Activated naive CD8-positive, alpha-beta T cell treated with anti-CD3 and anti-CD28 coated beads, Interleukin-2, amount 50 U/mL, for 16 hours (primary cell): Measurements from ENCODE around the gene ITGB5.

Experiments
- DNase-seq: peaks from one replicate; pipeline ENCODE4 v3.0.0-alpha.2; 2020; ENCODE audit warnings: low read depth, low spot score

Gene ITGB5

DNA sequence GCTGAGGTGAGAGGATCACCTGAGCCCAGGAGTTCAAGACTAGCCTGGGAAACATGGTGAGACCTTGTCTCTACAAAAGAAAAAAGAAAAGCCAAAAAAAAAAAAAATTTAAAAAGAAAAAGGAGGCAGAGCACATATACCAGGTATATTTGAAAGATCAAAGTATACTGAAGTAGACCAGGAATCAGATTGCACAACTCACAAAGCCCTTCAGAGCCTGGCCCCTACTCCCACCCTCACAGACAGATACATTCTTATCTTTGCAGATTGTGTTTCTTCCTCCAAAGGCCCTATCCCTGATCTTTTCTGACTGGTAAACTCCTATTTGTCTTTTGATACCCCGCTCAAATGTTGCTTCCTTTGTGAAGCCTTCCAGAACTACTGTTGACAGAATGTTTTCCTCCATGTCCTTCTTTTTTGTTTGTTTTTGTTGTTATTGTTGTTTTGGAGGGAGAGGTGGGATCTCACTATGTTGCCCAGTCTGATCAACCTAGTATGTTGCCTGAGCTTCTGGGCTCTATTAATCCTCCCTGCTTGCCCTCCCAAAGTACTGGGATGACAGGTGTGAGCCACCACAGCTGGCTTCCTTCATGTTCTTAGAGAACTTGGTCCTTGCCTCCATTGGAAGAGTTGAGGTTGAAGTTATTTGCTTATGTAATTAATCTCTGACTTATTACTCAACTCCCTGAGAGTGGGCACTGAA, 9.8 kb upstream of the ITGB5 start:
- DNase-seq, result no peak

DNA sequence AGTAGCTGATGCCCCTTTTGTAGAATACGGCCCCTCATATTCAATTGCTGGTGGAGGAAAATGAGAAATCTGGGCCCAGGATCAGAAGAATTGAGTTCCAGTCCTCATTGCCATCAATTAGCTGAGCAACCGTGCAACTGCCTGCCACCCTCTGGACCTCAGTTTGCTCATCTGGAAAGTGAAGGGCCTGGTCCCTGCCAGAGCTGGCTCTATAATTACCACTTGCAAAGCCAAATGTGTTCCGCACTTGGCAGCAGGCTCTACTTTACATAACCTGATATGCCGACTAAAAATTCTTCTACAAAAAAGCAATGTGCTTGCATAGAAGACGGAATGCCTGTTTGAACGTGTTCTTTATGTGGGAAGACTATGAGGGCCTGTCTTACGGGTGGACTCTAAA, 8.6 kb upstream of the ITGB5 start:
- no peak for DNase-seq

DNA sequence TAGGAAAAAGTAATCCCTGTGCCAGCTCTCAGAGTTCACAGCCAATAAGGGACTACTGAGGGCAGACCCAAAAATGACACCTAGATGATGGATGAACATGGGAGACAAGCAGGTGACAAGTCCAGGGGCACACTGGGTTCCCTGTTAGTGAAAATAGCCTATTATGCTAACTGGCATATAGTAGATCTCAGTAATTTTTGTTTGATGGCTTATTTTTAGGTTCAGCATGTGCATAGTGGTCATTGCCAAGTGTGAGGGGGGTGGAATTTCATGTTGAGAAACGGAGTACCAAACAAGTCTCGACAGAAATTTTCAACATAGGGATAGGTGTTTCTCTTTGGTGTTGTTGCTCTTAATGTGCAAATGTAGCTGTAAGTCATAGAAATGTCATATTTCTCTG, 6.4 kb upstream of the ITGB5 start:
- no peak for DNase-seq

DNA sequence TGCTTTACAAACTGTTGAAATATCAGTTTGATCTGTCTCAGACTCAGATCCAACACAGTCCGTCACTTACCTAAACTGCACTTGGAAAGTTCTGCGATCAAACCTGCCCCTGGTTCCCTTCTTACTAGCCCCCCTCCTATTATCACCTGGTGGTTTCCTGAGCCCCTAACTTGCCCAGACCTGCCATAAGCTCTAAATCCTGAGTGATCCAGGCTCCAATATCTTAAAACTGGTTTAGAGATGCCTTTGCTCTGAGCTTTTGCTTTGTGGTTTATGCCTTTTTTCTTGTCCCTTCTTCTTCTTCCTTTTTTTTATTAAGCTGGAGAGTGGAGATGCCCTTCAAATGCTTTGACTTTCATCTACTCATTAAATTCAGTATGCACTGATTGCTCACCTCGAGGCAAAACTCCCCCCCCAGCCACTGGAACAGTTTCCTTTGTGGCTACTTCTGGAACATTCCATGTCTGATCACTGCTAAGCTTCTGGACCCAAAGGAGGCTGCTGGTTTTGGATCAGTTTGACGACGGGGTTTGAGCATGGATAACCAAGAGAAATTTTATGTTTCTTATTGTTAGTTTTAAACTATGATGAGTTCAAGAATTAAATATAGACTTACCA, 3.5 kb upstream of the ITGB5 start:
- DNase-seq, result no peak

DNA sequence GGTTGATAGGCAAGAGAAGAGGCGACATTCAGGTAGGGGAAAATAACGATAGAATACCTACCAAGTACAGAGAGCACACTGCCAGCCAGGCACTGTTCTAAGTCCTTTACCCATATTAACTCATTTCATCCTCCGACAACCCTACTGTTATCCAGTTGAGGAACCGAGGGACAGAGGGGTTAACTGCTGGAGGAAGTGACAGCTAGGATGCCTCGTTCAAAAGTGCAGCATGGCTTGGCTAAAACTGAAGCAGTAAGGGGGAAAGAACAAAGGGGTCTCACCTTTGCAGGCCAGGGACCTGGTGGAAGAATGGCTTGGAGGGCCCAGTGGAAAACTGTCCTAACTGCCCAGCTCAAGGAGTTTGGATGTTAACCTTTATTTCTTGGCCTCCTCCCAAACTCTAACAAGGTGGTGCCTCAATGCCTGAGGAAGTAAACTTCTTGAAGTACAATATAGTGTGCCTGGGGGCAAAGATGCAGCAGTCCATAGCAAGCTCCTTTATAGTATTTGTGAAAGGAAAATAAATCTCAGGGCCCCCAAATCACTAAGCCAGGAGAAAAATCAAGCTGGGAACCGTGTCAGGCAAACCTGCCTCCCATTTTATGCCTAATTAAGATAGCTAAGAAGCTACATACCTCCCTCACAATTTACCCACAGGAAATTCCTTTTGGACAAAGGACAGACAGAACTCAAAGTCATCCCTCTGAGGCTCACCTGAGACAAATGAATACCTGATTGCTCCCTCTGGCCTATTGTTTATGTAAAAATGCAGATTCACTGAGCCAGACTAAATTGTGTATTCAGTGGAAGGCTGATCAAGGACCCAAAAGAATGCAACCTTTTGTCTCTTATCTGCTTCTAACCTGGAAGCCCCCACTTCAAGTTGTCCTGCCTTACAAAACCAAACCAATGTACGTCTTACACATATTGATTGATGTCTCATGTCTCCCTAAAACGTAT, 1.6 kb upstream of the ITGB5 start:
- no peak for DNase-seq

DNA sequence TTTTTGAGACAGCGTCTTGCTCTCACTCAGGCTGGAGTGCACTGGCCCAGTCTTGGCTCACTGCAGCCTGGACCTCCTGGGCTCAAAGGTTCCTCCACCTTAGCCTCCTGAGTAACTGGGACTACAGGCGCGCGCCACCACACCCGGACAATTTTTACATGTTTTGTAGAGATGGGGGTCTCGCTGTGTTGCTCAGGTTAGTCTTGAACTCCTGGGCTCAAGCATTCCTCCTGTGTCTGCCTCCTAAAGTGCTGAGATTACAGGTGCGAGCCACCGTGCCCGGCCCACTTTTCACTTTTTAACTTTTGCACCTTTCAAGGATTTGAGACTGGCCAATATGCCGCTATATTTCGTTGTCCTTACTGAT, 750 bp upstream of the ITGB5 start:
- DNase-seq, result no peak

DNA sequence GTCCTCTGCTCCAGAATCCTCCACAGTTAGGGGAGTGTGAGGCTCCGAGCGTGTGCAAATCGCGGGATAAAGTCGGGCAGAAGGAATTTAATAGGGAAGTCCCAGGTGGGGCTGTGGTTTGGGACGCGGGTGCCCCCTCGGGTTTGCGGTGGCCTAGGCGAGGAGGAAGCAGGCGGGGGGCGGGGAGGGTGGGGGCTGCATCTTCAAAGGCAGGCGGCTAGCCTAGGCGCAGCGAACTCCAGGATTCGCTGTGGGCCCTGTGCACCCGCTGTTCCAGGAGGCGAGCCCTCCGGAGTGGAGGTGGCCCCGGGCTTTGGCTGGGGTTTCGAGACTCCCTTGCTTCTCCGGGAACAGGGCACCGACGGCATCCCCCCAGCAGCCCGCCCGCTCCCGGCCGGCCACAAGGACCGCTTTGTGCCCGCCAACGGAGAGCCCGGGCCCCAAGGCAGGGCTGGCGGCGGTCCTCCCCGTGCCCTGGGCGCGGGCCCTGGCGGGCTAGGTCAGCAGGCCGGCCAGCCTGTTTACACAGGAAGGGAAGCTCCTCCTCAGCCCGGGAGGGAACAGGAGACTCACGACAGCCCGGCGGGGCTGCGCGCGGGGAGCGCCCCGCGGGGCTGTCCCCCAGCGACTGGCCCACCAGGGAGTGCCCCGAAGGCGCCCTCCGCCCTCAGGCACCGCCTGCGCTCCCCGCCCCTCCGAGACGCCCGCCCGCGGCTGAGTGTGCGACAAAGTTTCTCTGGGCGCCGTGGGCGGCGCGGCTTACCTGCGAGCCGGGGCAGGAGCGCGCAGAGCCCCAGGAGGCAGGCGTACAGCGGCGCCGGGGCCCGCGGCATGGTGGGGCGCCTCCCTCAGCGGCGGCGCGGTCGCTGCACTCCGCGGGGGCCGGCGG, 753 bp downstream of the ITGB5 start:
- DNase-seq, result no peak

DNA sequence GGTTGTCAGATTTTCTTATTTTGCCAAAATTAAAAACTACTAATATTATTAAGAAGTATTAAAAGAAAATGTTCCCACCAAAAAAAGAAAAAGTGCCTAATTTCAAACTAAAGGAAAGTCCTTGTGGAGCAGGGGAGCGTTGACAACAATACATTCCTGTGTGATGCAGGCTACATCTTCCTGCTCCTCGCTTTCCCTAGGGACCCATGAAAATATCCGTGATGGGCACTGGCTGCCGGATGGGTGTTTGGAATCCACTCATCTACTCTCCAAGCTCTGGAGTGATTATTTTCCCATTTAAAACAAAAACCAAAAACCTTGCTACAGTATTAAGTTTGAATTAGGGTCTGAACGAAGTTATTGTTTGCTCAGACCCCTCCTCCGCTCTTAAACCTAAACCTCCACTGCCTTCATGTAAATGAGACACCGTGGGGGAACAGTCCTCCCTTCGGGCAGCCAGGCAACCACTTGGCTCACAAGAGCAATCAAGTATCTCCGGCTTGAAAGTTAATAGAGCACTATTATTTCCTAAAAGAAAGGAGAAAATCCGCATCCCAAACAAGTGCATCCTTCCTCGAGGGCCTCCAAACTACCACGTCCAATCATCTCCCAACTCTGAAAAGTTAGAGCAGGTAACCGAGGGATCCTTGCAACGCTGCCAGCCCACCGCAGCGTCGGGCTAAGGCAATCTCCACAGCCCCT, 1.5 kb downstream of the ITGB5 start:
- DNase-seq, result no peak

DNA sequence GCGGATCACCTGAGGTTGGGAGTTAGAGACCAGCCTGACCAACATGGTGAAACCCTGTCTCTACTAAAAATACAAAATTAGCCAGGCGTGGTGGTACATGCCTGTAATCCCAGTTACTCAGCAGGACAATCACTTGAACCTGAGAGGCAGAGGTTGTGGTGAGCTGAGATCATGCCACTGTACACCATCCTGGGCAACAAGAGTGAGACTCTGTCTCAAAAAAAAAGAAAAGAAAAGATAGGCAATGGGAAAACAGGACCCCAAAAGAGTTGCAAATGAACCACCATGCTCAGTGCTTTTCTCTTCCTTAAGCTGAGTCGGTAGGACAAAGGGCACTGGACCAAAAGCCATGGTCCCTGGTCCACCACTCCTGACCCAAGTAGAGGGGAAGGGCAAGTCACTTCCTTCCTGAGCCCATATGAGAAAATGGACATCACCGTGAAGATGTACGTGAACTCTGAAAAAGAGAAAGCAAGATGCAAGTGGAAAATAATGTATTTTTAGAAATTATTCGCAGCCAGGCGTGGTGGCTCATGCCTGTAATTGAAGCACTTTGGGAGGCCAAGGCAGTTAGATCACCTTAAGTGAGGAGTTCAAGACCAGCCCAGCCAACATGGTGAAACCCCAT, 2.6 kb downstream of the ITGB5 start:
- DNase-seq, result no peak

DNA sequence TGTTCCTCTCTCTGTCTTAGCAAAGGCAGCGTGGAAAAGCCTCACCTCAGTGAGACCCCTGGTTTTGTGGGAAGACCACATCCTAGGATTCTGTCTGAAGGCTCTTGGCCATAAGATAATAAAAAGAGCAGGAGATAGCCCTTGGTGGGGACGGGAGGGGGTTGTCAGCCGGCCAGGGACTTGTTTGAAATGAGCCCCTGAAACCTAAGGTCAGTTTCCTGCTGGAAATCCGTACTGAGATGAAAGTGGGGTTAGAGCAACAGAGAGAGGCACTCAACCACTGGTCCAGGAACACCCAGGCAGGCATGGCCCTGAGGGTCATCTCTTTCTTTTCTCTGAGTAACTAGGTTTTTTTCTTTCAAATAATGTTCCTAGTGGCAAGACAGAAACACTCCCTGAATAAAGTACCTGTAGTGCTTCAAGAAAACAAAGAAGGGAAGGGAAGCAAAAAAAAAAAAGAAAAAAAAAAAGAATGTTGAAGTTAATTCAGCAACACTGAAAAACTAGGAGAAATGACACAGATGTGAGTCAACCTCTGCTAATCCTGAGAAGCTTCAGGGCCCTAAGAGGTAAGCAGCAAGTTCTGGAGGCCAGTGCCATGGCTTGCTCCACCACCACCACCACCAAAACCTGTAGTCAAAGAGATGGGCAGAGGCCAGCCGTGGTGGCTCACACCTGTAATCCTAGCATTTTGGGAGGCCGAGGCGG, 3.2 kb downstream of the ITGB5 start:
- no peak for DNase-seq

DNA sequence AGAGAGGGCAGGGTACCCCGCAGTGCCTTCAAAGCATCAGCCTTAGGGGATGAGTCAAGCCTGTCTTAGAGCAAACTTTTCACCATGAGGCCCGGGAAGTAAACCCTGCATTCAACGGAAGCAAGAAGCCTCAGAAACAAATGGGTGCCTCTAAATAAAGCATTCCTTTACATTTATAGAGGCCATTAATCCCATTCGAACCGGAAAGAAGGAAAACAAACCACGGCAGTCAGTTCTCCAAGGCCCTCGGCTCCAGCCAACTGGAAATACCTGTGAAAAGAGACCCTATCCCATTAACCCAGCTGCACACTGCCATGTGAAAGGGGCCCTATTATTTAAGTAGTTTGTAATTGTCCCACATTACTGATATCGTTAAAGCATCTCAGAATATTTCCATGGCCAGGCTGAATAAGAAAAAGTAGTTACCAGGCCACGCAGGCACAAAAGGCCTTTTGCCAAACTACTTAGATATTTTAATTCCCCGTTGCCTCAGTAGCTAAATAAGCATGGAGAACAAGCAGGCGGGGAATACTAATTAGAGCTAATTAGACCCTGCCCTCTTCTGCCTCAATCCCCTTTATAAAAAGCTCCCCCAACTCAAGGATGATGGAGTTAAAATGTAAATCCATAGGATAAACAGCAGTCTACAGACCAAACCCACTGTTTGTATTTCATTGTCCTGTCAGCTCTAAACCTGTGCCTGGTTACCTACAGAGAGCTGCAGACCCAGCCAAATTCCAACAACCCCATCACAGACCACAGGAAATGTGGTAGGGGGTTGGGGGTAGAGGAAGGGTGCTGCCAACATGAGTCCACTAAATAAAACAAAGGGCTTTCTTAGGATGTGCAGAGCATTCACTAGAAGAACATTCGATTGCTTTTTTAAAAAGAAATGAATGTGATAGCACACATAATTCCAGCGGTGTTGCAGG, 4.1 kb downstream of the ITGB5 start:
- DNase-seq, result no peak

DNA sequence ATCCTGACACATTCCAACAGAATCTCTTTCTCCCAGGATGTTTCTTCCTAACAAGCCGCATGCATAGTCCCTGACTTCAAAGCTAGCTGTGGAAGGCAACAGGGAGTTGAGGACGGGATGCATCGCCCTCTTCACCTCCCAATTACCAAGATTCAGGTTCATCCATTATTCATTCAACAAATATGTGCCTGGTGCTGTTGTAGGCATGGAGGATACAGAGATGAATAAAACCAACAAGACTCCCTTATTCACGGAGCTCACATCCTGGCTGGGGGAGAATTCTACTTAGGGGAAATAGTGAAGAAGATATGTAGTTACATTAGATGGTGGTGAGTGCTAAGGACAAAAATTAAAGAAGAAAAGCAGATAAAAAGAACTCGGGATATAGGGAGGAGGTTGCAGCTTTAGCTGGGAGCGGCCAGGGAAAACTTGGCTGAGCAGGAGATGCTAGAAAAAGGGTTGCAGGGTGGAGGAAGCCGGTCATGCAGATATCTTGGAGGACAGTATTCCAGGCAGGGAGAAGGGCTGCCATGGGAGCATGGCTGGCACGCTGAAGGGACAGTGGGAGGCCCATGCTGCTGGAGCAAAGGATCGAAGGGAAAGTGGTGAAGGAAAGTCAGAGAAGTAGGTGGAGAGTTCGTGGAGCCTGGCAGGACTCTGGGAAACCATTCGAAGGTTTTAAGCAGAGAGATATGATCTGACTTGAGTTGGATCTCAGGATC, 5.0 kb downstream of the ITGB5 start:
- no peak for DNase-seq

DNA sequence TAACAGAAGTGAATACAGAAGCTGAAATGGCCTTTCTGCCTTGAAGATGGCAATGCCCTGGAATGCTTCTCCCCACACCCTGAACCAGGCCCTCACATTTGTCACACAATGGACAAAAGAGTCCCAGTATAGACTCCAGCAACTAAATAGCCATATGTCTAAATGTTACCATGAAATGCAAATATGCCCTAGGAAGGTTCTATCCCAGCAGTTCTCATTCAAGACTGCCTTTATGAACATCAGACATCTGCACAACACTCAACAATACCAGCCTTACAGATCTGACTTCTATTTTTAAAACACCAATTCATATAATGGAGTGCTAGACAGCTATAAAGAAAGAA, 7.9 kb downstream of the ITGB5 start:
- DNase-seq, result no peak

DNA sequence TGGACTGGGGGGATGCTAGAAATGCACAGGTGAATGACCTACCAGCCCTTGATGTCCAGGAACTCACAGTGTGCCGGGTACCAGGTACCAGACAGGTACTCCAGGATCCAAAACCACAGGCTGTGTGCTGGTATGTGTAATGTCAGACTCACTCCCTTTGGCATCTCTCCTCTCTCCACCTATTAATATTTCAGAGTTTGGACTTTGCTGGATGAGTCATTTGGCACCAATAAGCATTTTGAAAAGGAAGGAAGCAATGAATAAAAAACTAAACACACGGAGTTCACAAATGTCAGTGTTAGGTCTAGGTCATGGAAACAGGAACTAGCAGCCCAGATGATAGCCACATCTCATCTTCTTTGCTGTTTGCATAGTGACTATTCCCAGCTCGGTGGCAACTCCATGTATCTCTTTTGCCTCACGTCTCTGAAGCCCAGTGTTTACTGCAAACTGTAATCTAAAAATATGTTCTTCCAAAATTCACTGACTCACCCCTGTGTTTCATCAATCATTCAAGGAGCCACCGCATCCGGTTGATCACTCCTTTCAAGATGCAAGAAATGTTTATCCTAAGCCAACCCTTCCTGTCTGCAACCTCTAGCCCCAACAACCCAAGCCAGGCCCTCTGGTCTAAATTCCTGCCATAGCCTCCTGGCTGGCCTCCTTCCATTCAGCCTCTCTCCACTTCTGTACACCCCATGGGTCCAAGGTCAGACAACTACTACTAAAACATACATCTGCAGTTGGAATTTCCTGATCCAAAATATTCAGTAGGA, 8.4 kb downstream of the ITGB5 start:
- DNase-seq, result no peak

DNA sequence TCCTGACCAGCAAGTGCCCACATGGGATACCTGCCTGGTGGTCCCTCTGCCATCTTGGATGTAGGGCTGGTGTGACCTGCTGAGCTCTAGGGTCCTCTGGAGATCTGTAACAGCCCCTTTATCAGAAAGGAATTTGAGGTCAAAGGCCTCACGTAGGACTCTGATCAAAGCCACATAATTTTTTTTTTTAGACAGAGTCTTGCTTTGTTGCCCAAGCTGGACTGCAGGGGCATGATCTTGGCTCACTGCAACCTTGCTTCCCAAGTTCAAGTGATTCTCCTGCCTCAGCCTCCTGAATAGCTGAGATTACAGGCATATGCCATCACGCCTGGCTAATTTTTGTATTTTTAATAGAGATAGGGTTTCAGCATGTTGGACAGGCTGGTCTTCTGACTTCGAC, 9.5 kb downstream of the ITGB5 start:
- DNase-seq, result no peak

DNA sequence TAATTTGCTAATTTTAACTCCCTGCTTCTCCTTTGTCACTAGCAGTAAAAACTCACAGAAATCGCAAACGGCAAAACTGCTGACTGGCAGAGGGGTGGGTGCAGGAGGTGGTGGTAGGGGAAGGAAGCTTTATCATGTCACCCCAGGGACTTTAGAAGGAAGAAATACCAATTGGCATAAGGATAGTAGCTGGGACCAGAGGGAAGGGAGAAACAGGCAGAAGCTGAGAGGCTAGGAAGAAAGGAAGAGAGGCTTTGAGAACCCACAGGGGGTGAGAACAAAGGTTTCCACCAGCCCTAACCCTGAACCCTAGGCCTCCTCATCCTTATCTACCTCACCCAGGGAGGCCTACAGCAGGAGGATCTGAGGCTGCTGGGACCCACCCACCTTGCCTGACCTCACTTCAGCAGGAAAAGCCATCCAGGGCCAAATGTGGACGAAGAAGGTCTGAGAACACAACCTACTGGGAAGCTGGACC, 10.7 kb downstream of the ITGB5 start:
- no peak for DNase-seq

DNA sequence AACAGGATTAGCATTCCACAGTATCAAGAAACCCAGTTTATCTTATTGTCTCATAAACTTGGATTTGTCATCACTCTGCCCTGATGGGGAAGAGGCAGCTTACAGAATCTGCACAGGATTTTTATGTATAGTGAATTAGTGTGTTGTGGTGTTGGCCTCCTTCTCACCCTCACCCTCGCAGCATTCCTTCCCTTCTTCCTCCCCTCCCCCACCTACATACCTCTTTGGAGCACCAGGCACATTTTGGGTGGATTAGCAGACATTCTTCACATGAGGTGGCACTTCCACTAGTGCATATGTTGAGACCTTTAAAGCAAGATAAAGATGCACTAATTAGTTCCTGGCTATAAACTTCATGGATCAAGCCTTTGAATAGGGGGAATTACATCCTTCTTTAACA, 13.9 kb downstream of the ITGB5 start:
- DNase-seq, result no peak
